Body of pancreas (tissue), 4 donors: ENCODE results near the gene ZCCHC17. TPM values are rescaled to one million over a fixed set of nuclear protein-coding genes. Genes with fewer than 3 reads are reported as not detected.
A peak's percentile ranks its signal among the peaks of the same experiment; 100 is the strongest.

ENCODE experiments used
- ATAC-seq: fragments of 150-250 bp; one replicate; pipeline ENCODE4 v1.9.1; 2016
- DNase-seq, 4 donors: peaks; one replicate each; pipeline ENCODE4 v3.0.0-alpha.2; 2019
- H3K27ac ChIP-seq, 4 donors: fragments of 200-600 bp; sonication (generic); 1 replicate in 3 of 4; 2 replicates in 1 of 4; pipeline versions ENCODE4 v1.5.1 to v1.6.1; 2016 to 2019; ENCODE audit warnings: mild to moderate bottlenecking in 1 of 4, mixed read lengths in 1 of 4, moderate library complexity in 1 of 4
- H3K27me3 ChIP-seq, 2 donors: fragments of 200-600 bp; sonication (generic); one replicate each; pipeline ENCODE4 v1.6.0; 2016; ENCODE audit warnings: mild to moderate bottlenecking in 1 of 2
- H3K36me3 ChIP-seq, 2 donors: fragments of 200-600 bp; sonication (generic); replicated peaks in 1 of 2; 2 replicates each; pipeline ENCODE4 v1.5.1; 2016; ENCODE audit warnings: low read depth in 2 of 2; ENCODE audit not compliant: insufficient read depth in 1 of 2
- H3K4me1 ChIP-seq: fragments of 200-600 bp; sonication (generic); one replicate; pipeline ENCODE4 v1.6.0; 2016
- H3K4me3 ChIP-seq, 2 donors: fragments of 200-600 bp; sonication (generic); 1 replicate in 1 of 2; 2 replicates in 1 of 2; pipeline ENCODE4 v1.5.1; 2016 to 2019
- H3K9me3 ChIP-seq, 3 donors: fragments of 200-600 bp; sonication (generic); 1 replicate in 2 of 3; 2 replicates in 1 of 3; pipeline ENCODE4 v1.5.1; 2016
- CTCF ChIP-seq, 7 experiments: fragments of 450-650 bp in 4 of 7; fragments of 200-600 bp in 3 of 7; sonication (generic) in 3 of 7; IDR thresholded peaks; one replicate each; pipeline ENCODE4 v1.5.1; 2016 to 2019; ENCODE audit warnings: antibody characterized with exemption in 7 of 7
- POLR2A ChIP-seq, 3 donors: fragments of 450-650 bp; IDR thresholded peaks; one replicate each; pipeline ENCODE4 v1.6.1; 2016; ENCODE audit warnings: antibody characterized with exemption in 3 of 3, mild to moderate bottlenecking in 2 of 3
- WGBS, 2 donors: methylation state at CpG; one replicate each; pipeline ENCODE4 v1.1.5; 2017; 5-methylcytosine and 5-hydroxymethylcytosine counted together
- intact Hi-C: fragments of 100-400 bp; cut with DNase I; formaldehyde crosslinking; loops from one replicate; pipeline ENCODE4 v1.15.1; 2023
- total RNA-seq, 2 donors: library from RNA; depleted of rRNA; stranded (reverse); fragments of >200 nt; gene quantifications; one replicate each; pipeline ENCODE4 v1.1.0, GENCODE V29; 2016

ZCCHC17 gene
- total RNA-seq, 2 donors from 2014 or later = 8.0 to 9.2 TPM

- no peak for DNase-seq
- Histone ChIP-seq H3K27me3 (no peaks in the 10 kb centered on the region), H3K9me3 (no peaks in the 10 kb centered on the region), H3K4me3 (no peak overlapping the region), H3K4me1 (peaks cover 20% of the 10 kb centered on the region), H3K27ac (no peak overlapping the region), H3K36me3 (no peaks in the 10 kb centered on the region)
- intact Hi-C loops = no loop called here
- TF ChIP-seq POLR2A (IDR thresholded peaks at IDR 0.05) (no peak), CTCF (IDR thresholded peaks at IDR 0.05) (no peak)
- ATAC-seq = no peak
- 20 to 45% methylated on average over 2 of the region's 2 CpGs for WGBS, 2 donors
Observed at GRCh38 chr1:31412205-31412604, 115.4 kb downstream of the ZCCHC17 start.

GRCh38 chr1:31412732-31413404 lies 116.0 kb downstream of the ZCCHC17 start, which contains the start of gene SERINC2:
Gene SERINC2, plus strand, starts transcription at chr1:31413213. Its CDS starts 53 bp downstream, at chr1:31413266.
- peak within 1 kb of the TSS; percentile 18 to 91 (median 79) for H3K27ac ChIP-seq
- peaks cover 20% of the 10 kb centered on the region for H3K4me1 ChIP-seq
- no peak for TF ChIP-seq CTCF (IDR thresholded peaks at IDR 0.05)
- TF ChIP-seq POLR2A (IDR thresholded peaks at IDR 0.05) = peak; percentile 34 to 61 (median 57)
- H3K36me3 ChIP-seq = no peaks in the 10 kb centered on the region
- ATAC-seq (peak; percentile 93), DNase-seq (peak; percentile 52 to 71 (median 64))
- no peaks in the 10 kb centered on the region for H3K9me3 ChIP-seq
- intact Hi-C loops = no loop called here
- H3K27me3 ChIP-seq = no peaks in the 10 kb centered on the region
- peak within 1 kb of the TSS; percentile 49 to 69 for H3K4me3 ChIP-seq
- 0 to 2% methylated on average over 9 to 40 of the region's 63 CpGs for WGBS, 2 donors

- DNase-seq (peak; percentile 74 to 90 (median 85)), ATAC-seq (peak; percentile 72)
- peaks cover 20% of the 10 kb centered on the region for H3K4me1 ChIP-seq
- no peaks in the 10 kb centered on the region for H3K9me3 ChIP-seq
- intact Hi-C loops = no loop called here
- H3K27me3 ChIP-seq = no peaks in the 10 kb centered on the region
- TF ChIP-seq CTCF (IDR thresholded peaks at IDR 0.05) (no peak), POLR2A (IDR thresholded peaks at IDR 0.05) (peak in 1 of 3 donors; percentile 41)
- WGBS, 2 donors = 0 to 1% methylated on average over 10 to 54 of the region's 54 CpGs
- H3K4me3 ChIP-seq = peak overlapping the region; percentile 49 to 69
- peak overlapping the region; percentile 18 to 91 (median 79) for H3K27ac ChIP-seq
- no peaks in the 10 kb centered on the region for H3K36me3 ChIP-seq
Observed at GRCh38 chr1:31413405-31414001, 116.7 kb downstream of the ZCCHC17 start.

Other genes starting within 250 kb of the ZCCHC17 start
- gene PUM1, start 231.3 kb upstream of the ZCCHC17 start, total RNA-seq = 10 to 100 TPM; 30.9 to 32.3 TPM
- not detected for gene NKAIN1, start 57.1 kb upstream of the ZCCHC17 start, total RNA-seq
- gene SNRNP40, start 244 bp upstream of the ZCCHC17 start, total RNA-seq = 10 to 100 TPM; 12.7 to 28.7 TPM
- gene FABP3, start 76.0 kb downstream of the ZCCHC17 start, total RNA-seq = 1 to 10 TPM in 1 of 2 donors, not detected in 1; 1.0 TPM
- gene SERINC2, start 116.2 kb downstream of the ZCCHC17 start, total RNA-seq = 10 to 100 TPM; 14.5 to 41.2 TPM